ENCODE data around the gene FHIT.

FHIT gene

GRCh38 chr3:59970376-59970775 is 1280.9 kb downstream of the FHIT start:
- no peaks in the 10 kb centered on the region for H3K36me3 ChIP-seq
- H3K4me1 ChIP-seq, result no peaks in the 10 kb centered on the region
- no peaks in the 10 kb centered on the region for H3K9me3 ChIP-seq
- no peaks in the 10 kb centered on the region for H4K20me1 ChIP-seq
- TF ChIP-seq Cebpa-rat (IDR thresholded peaks at IDR 0.05), result no peak
- no peak overlapping the region for H3K4me2 ChIP-seq
- no peak overlapping the region for H3K27ac ChIP-seq
- no peak overlapping the region for H3K4me3 ChIP-seq
- H3K27me3 ChIP-seq, result no peaks in the 10 kb centered on the region
- H3K9ac ChIP-seq, result no peak overlapping the region

GRCh38 chr3:59968513-59969045 is 1282.7 kb downstream of the FHIT start:
- Histone ChIP-seq H4K20me1 (no peaks in the 10 kb centered on the region), H3K9ac (no peak overlapping the region), H3K27me3 (no peaks in the 10 kb centered on the region), H3K36me3 (no peaks in the 10 kb centered on the region), H3K4me2 (no peak overlapping the region), H3K9me3 (no peaks in the 10 kb centered on the region), H3K27ac (no peak overlapping the region), H3K4me3 (no peak overlapping the region), H3K4me1 (no peaks in the 10 kb centered on the region)
- TF ChIP-seq Cebpa-rat (IDR thresholded peaks at IDR 0.05), result no peak

GRCh38 chr3:59963676-59964075 is 1287.6 kb downstream of the FHIT start:
- H3K27me3 ChIP-seq, result no peaks in the 10 kb centered on the region
- no peak overlapping the region for H3K27ac ChIP-seq
- no peaks in the 10 kb centered on the region for H3K36me3 ChIP-seq
- peaks cover 15% of the 10 kb centered on the region for H3K9me3 ChIP-seq
- no peak overlapping the region for H3K4me3 ChIP-seq
- H4K20me1 ChIP-seq, result no peaks in the 10 kb centered on the region
- no peak overlapping the region for H3K9ac ChIP-seq
- no peaks in the 10 kb centered on the region for H3K4me1 ChIP-seq
- TF ChIP-seq Cebpa-rat (IDR thresholded peaks at IDR 0.05), result no peak
- no peak overlapping the region for H3K4me2 ChIP-seq

- H3K4me2 ChIP-seq, result no peak overlapping the region
- no peak overlapping the region for H3K4me3 ChIP-seq
- peaks cover 15% of the 10 kb centered on the region for H3K9me3 ChIP-seq
- H3K4me1 ChIP-seq, result no peaks in the 10 kb centered on the region
- H3K36me3 ChIP-seq, result no peaks in the 10 kb centered on the region
- TF ChIP-seq Cebpa-rat (IDR thresholded peaks at IDR 0.05), result no peak
- H3K9ac ChIP-seq, result no peak overlapping the region
- no peak overlapping the region for H3K27ac ChIP-seq
- no peaks in the 10 kb centered on the region for H3K27me3 ChIP-seq
- no peaks in the 10 kb centered on the region for H4K20me1 ChIP-seq
Observed at GRCh38 chr3:59957150-59957549, 1294.1 kb downstream of the FHIT start.

GRCh38 chr3:59953104-59953503 is 1298.1 kb downstream of the FHIT start:
- no peak overlapping the region for H3K9ac ChIP-seq
- H4K20me1 ChIP-seq, result no peaks in the 10 kb centered on the region
- H3K4me3 ChIP-seq, result no peak overlapping the region
- H3K27me3 ChIP-seq, result no peaks in the 10 kb centered on the region
- H3K4me1 ChIP-seq, result no peaks in the 10 kb centered on the region
- no peak overlapping the region for H3K4me2 ChIP-seq
- no peak overlapping the region for H3K27ac ChIP-seq
- no peaks in the 10 kb centered on the region for H3K36me3 ChIP-seq
- H3K9me3 ChIP-seq, result no peaks in the 10 kb centered on the region
- TF ChIP-seq Cebpa-rat (IDR thresholded peaks at IDR 0.05), result no peak

GRCh38 chr3:59949311-59949710 is 1301.9 kb downstream of the FHIT start:
- Histone ChIP-seq H3K4me3 (no peak overlapping the region), H3K27me3 (no peaks in the 10 kb centered on the region), H3K4me2 (no peak overlapping the region), H4K20me1 (no peaks in the 10 kb centered on the region), H3K9ac (no peak overlapping the region), H3K36me3 (no peaks in the 10 kb centered on the region), H3K9me3 (peaks cover 5% of the 10 kb centered on the region; the same call in 1 of the 2 replicates), H3K4me1 (peaks cover 9% of the 10 kb centered on the region), H3K27ac (no peak overlapping the region)
- TF ChIP-seq Cebpa-rat (IDR thresholded peaks at IDR 0.05), result no peak

GRCh38 chr3:59946401-59946800 is 1304.9 kb downstream of the FHIT start:
- no peak overlapping the region for H3K9ac ChIP-seq
- H3K4me3 ChIP-seq, result no peak overlapping the region
- no peaks in the 10 kb centered on the region for H3K36me3 ChIP-seq
- peaks cover 9% of the 10 kb centered on the region for H3K4me1 ChIP-seq
- TF ChIP-seq Cebpa-rat (IDR thresholded peaks at IDR 0.05), result no peak
- no peak overlapping the region for H3K27ac ChIP-seq
- no peaks in the 10 kb centered on the region for H4K20me1 ChIP-seq
- H3K4me2 ChIP-seq, result peak overlapping the region; percentile 19; the same call in 1 of the 2 replicates
- peaks cover 5% of the 10 kb centered on the region; the same call in 1 of the 2 replicates for H3K9me3 ChIP-seq
- no peaks in the 10 kb centered on the region for H3K27me3 ChIP-seq

GRCh38 chr3:59940718-59941117 is 1310.5 kb downstream of the FHIT start:
- no peak for TF ChIP-seq Cebpa-rat (IDR thresholded peaks at IDR 0.05)
- no peaks in the 10 kb centered on the region for H4K20me1 ChIP-seq
- H3K4me2 ChIP-seq, result no peak overlapping the region
- H3K4me3 ChIP-seq, result no peak overlapping the region
- 0 out of 2 replicates have a peak, but pooled peaks cover 5% of the 10 kb centered on the region for H3K9me3 ChIP-seq
- peaks cover 5% of the 10 kb centered on the region; the same call in 1 of the 2 replicates for H3K4me1 ChIP-seq
- no peaks in the 10 kb centered on the region for H3K27me3 ChIP-seq
- no peak overlapping the region for H3K9ac ChIP-seq
- no peak overlapping the region for H3K27ac ChIP-seq
- no peaks in the 10 kb centered on the region for H3K36me3 ChIP-seq

GRCh38 chr3:59939826-59940426 is 1311.3 kb downstream of the FHIT start:
- H3K4me1 ChIP-seq, result peaks cover 5% of the 10 kb centered on the region; the same call in 1 of the 2 replicates
- no peak for TF ChIP-seq Cebpa-rat (IDR thresholded peaks at IDR 0.05)
- no peaks in the 10 kb centered on the region for H3K27me3 ChIP-seq
- no peak overlapping the region for H3K4me3 ChIP-seq
- 0 out of 2 replicates have a peak, but pooled peaks cover 5% of the 10 kb centered on the region for H3K9me3 ChIP-seq
- no peak overlapping the region for H3K27ac ChIP-seq
- no peaks in the 10 kb centered on the region for H3K36me3 ChIP-seq
- no peak overlapping the region for H3K9ac ChIP-seq
- H3K4me2 ChIP-seq, result no peak overlapping the region
- no peaks in the 10 kb centered on the region for H4K20me1 ChIP-seq

- Histone ChIP-seq H3K27ac (no peak overlapping the region), H3K9ac (no peak overlapping the region), H4K20me1 (no peaks in the 10 kb centered on the region), H3K27me3 (no peaks in the 10 kb centered on the region), H3K4me2 (no peak overlapping the region), H3K4me3 (no peak overlapping the region), H3K36me3 (no peaks in the 10 kb centered on the region), H3K4me1 (peaks cover 5% of the 10 kb centered on the region; the same call in 1 of the 2 replicates), H3K9me3 (no peaks in the 10 kb centered on the region)
- TF ChIP-seq Cebpa-rat (IDR thresholded peaks at IDR 0.05), result no peak
Observed at GRCh38 chr3:59938828-59939227, 1312.4 kb downstream of the FHIT start.

All from BLaER1 (cell line).